DOHH2 (cell line): Measurements from ENCODE around the gene SLC47A2.

Experiments
- EZH2phosphoT487 ChIP-seq: fragments of 200-600 bp; sonication (generic); IDR thresholded peaks from 2 replicates; pipeline ENCODE4 v1.6.1; 2017; ENCODE audit warnings: borderline replicate concordance, mild to moderate bottlenecking, antibody characterized with exemption, low read length, moderate library complexity, mixed read lengths
- TF ChIP-seq, protein P1 (sequence below): fragments of 200-600 bp; sonication (generic); IDR thresholded peaks from one replicate; pipeline ENCODE4 v1.5.1; 2014; ENCODE audit warnings: antibody characterized with exemption, mild to moderate bottlenecking, low read depth, low read length; ENCODE audit not compliant: poor library complexity, severe bottlenecking

DNA sequence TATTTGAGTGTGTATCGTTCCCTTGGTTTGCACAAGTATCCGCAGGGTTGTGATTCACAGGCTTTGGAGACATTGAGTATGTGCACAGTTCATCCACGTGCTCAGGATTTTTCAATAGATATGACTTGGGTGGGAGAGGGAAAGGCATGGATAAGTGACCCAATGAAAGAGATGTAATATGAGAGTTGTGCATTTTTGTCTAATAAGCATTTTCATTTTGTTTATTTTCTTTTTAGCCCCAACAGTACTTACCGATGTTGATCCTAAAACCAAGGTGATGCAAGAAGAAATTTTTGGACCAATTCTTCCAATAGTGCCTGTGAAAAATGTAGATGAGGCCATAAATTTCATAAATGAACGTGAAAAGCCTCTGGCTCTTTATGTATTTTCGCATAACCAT is 53.3 kb downstream of the SLC47A2 start:
- TF ChIP-seq, protein P1, sequence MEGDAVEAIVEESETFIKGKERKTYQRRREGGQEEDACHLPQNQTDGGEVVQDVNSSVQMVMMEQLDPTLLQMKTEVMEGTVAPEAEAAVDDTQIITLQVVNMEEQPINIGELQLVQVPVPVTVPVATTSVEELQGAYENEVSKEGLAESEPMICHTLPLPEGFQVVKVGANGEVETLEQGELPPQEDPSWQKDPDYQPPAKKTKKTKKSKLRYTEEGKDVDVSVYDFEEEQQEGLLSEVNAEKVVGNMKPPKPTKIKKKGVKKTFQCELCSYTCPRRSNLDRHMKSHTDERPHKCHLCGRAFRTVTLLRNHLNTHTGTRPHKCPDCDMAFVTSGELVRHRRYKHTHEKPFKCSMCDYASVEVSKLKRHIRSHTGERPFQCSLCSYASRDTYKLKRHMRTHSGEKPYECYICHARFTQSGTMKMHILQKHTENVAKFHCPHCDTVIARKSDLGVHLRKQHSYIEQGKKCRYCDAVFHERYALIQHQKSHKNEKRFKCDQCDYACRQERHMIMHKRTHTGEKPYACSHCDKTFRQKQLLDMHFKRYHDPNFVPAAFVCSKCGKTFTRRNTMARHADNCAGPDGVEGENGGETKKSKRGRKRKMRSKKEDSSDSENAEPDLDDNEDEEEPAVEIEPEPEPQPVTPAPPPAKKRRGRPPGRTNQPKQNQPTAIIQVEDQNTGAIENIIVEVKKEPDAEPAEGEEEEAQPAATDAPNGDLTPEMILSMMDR = no peak
- no peak for TF ChIP-seq EZH2phosphoT487
